H9 (cell line): Measurements from ENCODE around the gene TAF4B. TPM values are rescaled to one million over a fixed set of nuclear protein-coding genes. Genes with fewer than 3 reads are reported as not detected.
A peak's percentile ranks its signal among the peaks of the same experiment; 100 is the strongest.

ENCODE experiments used
- DNase-seq: peaks from one replicate; pipeline ENCODE4 v3.0.0-alpha.2; 2017
- H2AFZ ChIP-seq: one replicate; pipeline ENCODE4 v1.6.1; 2013; ENCODE audit warnings: mild to moderate bottlenecking, low read length, control low read depth, moderate library complexity
- H2AK5ac ChIP-seq: 2 replicates; pipeline ENCODE4 v1.6.1; 2013; ENCODE audit warnings: low read length, control low read depth, mixed read lengths; ENCODE audit not compliant: insufficient read length
- H2BK120ac ChIP-seq: one replicate; pipeline ENCODE4 v1.6.1; 2013; ENCODE audit warnings: low read depth, mild to moderate bottlenecking, low read length, control low read depth, inconsistent platforms; ENCODE audit not compliant: poor library complexity, severe bottlenecking
- H2BK12ac ChIP-seq: 2 replicates; pipeline ENCODE4 v1.6.1; 2013; ENCODE audit warnings: low read length, control low read depth, mixed read lengths, low read depth; ENCODE audit not compliant: insufficient read length
- H2BK15ac ChIP-seq: 2 replicates; pipeline ENCODE4 v1.6.1; 2013; ENCODE audit warnings: low read depth, low read length, control low read depth
- H2BK20ac ChIP-seq: one replicate; pipeline ENCODE4 v1.6.1; 2013; ENCODE audit warnings: low read depth, mild to moderate bottlenecking, low read length, control low read depth, inconsistent platforms; ENCODE audit not compliant: poor library complexity, severe bottlenecking
- H2BK5ac ChIP-seq: 2 replicates; pipeline ENCODE4 v1.6.1; 2013; ENCODE audit warnings: low read length, control low read depth, mixed read lengths; ENCODE audit not compliant: insufficient read length
- H3K14ac ChIP-seq: 2 replicates; pipeline ENCODE4 v1.6.1; 2013; ENCODE audit warnings: low read length, control low read depth; ENCODE audit not compliant: insufficient read depth
- H3K18ac ChIP-seq: 2 replicates; pipeline ENCODE4 v1.6.1; 2013; ENCODE audit warnings: low read depth, mild to moderate bottlenecking, mixed read lengths, low read length, control low read depth; ENCODE audit not compliant: insufficient read length
- H3K23ac ChIP-seq: 2 replicates; pipeline ENCODE4 v1.6.1; 2013; ENCODE audit warnings: low read length, control low read depth, mixed read lengths, low read depth; ENCODE audit not compliant: insufficient read length
- H3K23me2 ChIP-seq: 2 replicates; pipeline ENCODE4 v1.6.1; 2013; ENCODE audit warnings: low read depth, mild to moderate bottlenecking, mixed read lengths, low read length, control low read depth; ENCODE audit not compliant: insufficient read length, poor library complexity, severe bottlenecking
- H3K27ac ChIP-seq: 2 replicates; pipeline ENCODE4 v1.5.1; 2013; ENCODE audit warnings: low read length, control low read depth, mixed read lengths, low read depth; ENCODE audit not compliant: insufficient read length
- H3K27me3 ChIP-seq: 2 replicates; pipeline ENCODE4 v1.6.1; 2013; ENCODE audit warnings: low read length, control low read depth, inconsistent platforms; ENCODE audit not compliant: insufficient read depth
- H3K4ac ChIP-seq: 2 replicates; pipeline ENCODE4 v1.6.1; 2013; ENCODE audit warnings: low read depth, mild to moderate bottlenecking, control low read depth, inconsistent platforms, low read length, moderate library complexity
- H3K4me1 ChIP-seq: 2 replicates; pipeline ENCODE4 v1.6.1; 2013; ENCODE audit warnings: low read length, control low read depth, inconsistent platforms; ENCODE audit not compliant: insufficient read depth
- H3K4me2 ChIP-seq: 2 replicates; pipeline ENCODE4 v1.6.1; 2013; ENCODE audit warnings: low read length, control low read depth, mixed read lengths; ENCODE audit not compliant: insufficient read length, insufficient read depth
- H3K56ac ChIP-seq: 2 replicates; pipeline ENCODE4 v1.6.1; 2013; ENCODE audit warnings: low read depth, mild to moderate bottlenecking, mixed read lengths, low read length, control low read depth; ENCODE audit not compliant: insufficient read length
- H3K79me1 ChIP-seq: 2 replicates; pipeline ENCODE4 v1.6.1; 2013; ENCODE audit warnings: low read depth, mild to moderate bottlenecking, moderate library complexity, low read length, control low read depth, inconsistent platforms; ENCODE audit not compliant: insufficient read depth, poor library complexity, severe bottlenecking
- H3K79me2 ChIP-seq: 2 replicates; pipeline ENCODE4 v1.6.1; 2013; ENCODE audit warnings: low read length, control low read depth, inconsistent platforms; ENCODE audit not compliant: insufficient read depth
- H3K9ac ChIP-seq: 2 replicates; pipeline ENCODE4 v1.6.1; 2013; ENCODE audit warnings: low read length, control low read depth, mixed read lengths; ENCODE audit not compliant: insufficient read length; ENCODE audit errors: extremely low read depth
- H3K9me3 ChIP-seq: one replicate; pipeline ENCODE4 v1.6.1; 2013; ENCODE audit warnings: low read depth, low read length, inconsistent platforms; ENCODE audit not compliant: control insufficient read depth
- H3T11ph ChIP-seq: one replicate; pipeline ENCODE4 v1.6.1; 2013; ENCODE audit warnings: mild to moderate bottlenecking, low read length, control low read depth, inconsistent platforms
- H4K20me1 ChIP-seq: one replicate; pipeline ENCODE4 v1.6.1; 2013; ENCODE audit not compliant: control insufficient read depth, insufficient read length, insufficient read depth
- H4K5ac ChIP-seq: 2 replicates; pipeline ENCODE4 v1.6.1; 2013; ENCODE audit warnings: low read depth, mild to moderate bottlenecking, mixed read lengths, low read length, control low read depth; ENCODE audit not compliant: insufficient read length
- H4K8ac ChIP-seq: replicated peaks from 2 replicates; pipeline ENCODE4 v1.6.1; 2013; ENCODE audit warnings: low read length, control low read depth, mixed read lengths, low read depth; ENCODE audit not compliant: insufficient read length
- H4K91ac ChIP-seq: 2 replicates; pipeline ENCODE4 v1.6.1; 2013; ENCODE audit warnings: low read depth, mild to moderate bottlenecking, moderate library complexity, mixed read lengths, low read length, control low read depth; ENCODE audit not compliant: insufficient read length
- H3K27ac Mint-ChIP-seq, 3 experiments: 2 replicates in 2 of 3; 3 replicates in 1 of 3; pipeline ENCODE4 v1.8.0; 2020 to 2021; ENCODE audit warnings: mixed read lengths in 3 of 3, mild to moderate bottlenecking in 1 of 3, moderate library complexity in 1 of 3
- H3K27me3 Mint-ChIP-seq: 2 replicates; pipeline ENCODE4 v1.8.0; 2021; ENCODE audit warnings: low read depth, mild to moderate bottlenecking, moderate library complexity, mixed read lengths
- H3K36me3 Mint-ChIP-seq, 3 experiments: 2 replicates in 2 of 3; 3 replicates in 1 of 3; pipeline ENCODE4 v1.8.0; 2020 to 2021; ENCODE audit warnings: low read depth in 3 of 3, mixed read lengths in 3 of 3; ENCODE audit not compliant: insufficient read depth in 1 of 3
- H3K4me1 Mint-ChIP-seq, 2 experiments: 2 replicates each; pipeline ENCODE4 v1.8.0; 2020; ENCODE audit warnings: mixed read lengths in 2 of 2
- H3K4me3 Mint-ChIP-seq, 2 experiments: 2 replicates in 1 of 2; 3 replicates in 1 of 2; pipeline ENCODE4 v1.8.0; 2020 to 2021; ENCODE audit warnings: mild to moderate bottlenecking in 2 of 2, mixed read lengths in 2 of 2, moderate library complexity in 1 of 2
- H3K9me3 Mint-ChIP-seq, 2 experiments: 2 replicates in 1 of 2; 3 replicates in 1 of 2; pipeline ENCODE4 v1.8.0; 2020; ENCODE audit warnings: mild to moderate bottlenecking in 2 of 2, mixed read lengths in 2 of 2, moderate library complexity in 1 of 2
- WGBS: extraction: QIAGEN DNeasy Blood & Tissue Kit; methylation state at CpG from one replicate; pipeline ENCODE4 v1.1.7; 2013; ENCODE audit warnings: missing lambda C conversion rate, low lambda C conversion rate, mixed read lengths; ENCODE audit not compliant: insufficient read length; ENCODE audit errors: extremely low coverage; 5-methylcytosine and 5-hydroxymethylcytosine counted together
- total RNA-seq: library from RNA; stranded (reverse); gene quantifications from 2 replicates; pipeline ENCODE4 v1.2.1, GENCODE V29; 2021
- TF ChIP-seq, protein P1 (sequence below): fragments of 200-600 bp; sonication (generic); conservative IDR thresholded peaks from 3 replicates; pipeline ENCODE4 v1.8.0; 2021; ENCODE audit warnings: antibody characterized with exemption, mild to moderate bottlenecking

TAF4B gene
- total RNA-seq, 1 experiment from 2014 or later: 19.8 TPM

DNA sequence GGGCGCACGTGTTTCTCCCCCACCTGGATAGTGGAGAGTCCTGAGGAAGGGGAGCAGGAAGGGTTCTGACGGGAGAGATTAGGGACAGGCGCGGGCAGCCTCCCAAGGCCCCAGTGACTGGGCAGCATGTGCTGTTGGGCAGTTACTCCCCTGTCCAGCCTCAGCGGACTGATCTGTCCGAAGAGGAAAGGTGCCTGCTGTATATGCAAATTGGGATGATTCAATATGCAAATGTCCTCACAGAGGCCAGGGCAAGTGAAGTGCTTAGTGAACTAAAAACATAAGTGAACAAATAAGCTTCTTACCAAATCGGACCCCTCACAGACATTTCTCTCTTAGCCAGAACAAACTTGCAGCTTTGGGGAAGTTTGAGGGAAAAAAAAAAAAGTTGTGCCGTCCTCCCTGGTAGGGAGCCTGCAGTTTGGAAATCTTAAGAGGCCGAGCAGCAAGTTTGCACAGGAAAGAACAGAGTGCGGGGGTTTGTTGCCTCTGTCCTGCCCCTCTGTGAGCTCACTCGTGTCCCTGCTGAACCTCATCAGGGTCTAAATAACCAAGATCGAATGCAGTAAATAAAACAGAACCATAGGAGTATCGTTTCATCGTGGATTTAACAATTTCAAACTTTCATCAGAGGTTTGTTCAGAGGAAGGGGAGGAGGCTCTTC lies 180.7 kb downstream of the TAF4B start:
- no peak overlapping the region for H3K56ac ChIP-seq
- H4K5ac ChIP-seq: no peak overlapping the region
- H3K4me3 Mint-ChIP-seq: no peak overlapping the region
- no peak overlapping the region for H3K4me2 ChIP-seq
- no peaks in the 10 kb centered on the region for H4K20me1 ChIP-seq
- no peak overlapping the region for H2BK5ac ChIP-seq
- H2AK5ac ChIP-seq: no peak overlapping the region
- peaks cover 21 to 29% of the 10 kb centered on the region in 2 experiments for H3K4me1 Mint-ChIP-seq
- TF ChIP-seq, protein P1, sequence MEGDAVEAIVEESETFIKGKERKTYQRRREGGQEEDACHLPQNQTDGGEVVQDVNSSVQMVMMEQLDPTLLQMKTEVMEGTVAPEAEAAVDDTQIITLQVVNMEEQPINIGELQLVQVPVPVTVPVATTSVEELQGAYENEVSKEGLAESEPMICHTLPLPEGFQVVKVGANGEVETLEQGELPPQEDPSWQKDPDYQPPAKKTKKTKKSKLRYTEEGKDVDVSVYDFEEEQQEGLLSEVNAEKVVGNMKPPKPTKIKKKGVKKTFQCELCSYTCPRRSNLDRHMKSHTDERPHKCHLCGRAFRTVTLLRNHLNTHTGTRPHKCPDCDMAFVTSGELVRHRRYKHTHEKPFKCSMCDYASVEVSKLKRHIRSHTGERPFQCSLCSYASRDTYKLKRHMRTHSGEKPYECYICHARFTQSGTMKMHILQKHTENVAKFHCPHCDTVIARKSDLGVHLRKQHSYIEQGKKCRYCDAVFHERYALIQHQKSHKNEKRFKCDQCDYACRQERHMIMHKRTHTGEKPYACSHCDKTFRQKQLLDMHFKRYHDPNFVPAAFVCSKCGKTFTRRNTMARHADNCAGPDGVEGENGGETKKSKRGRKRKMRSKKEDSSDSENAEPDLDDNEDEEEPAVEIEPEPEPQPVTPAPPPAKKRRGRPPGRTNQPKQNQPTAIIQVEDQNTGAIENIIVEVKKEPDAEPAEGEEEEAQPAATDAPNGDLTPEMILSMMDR: no peak
- no peak overlapping the region for H3K23ac ChIP-seq
- H3K79me1 ChIP-seq: no peaks in the 10 kb centered on the region
- no peaks in the 10 kb centered on the region for H3K27me3 ChIP-seq
- no peak overlapping the region for H2BK120ac ChIP-seq
- no peak overlapping the region for H3K18ac ChIP-seq
- H3K27me3 Mint-ChIP-seq: no peaks in the 10 kb centered on the region; the same call in 1 of the 2 replicates
- H3K9ac ChIP-seq: no peak overlapping the region
- no peak overlapping the region for H4K91ac ChIP-seq
- no peak overlapping the region for H3K14ac ChIP-seq
- no peak overlapping the region for H3K27ac ChIP-seq
- no peaks in the 10 kb centered on the region for H3K9me3 ChIP-seq
- no peaks in the 10 kb centered on the region for H3K23me2 ChIP-seq
- no peak for DNase-seq
- no peaks in the 10 kb centered on the region for H3K9me3 Mint-ChIP-seq
- peaks cover 5% of the 10 kb centered on the region; the same call in 1 of the 2 replicates for H3K4me1 ChIP-seq
- H2BK12ac ChIP-seq: no peak overlapping the region
- H3K4ac ChIP-seq: no peak overlapping the region
- H4K8ac ChIP-seq: no peak overlapping the region
- H2BK20ac ChIP-seq: no peak overlapping the region
- WGBS: no CpG with 5 or more reads among the region's 15 CpGs
- no peaks in the 10 kb centered on the region for H3K36me3 Mint-ChIP-seq
- no peak overlapping the region for H3T11ph ChIP-seq
- H3K27ac Mint-ChIP-seq: peak overlapping the region in 1 of 3 experiments; percentile 20; a peak in 1 of 7 replicates
- no peak overlapping the region for H2AFZ ChIP-seq
- H2BK15ac ChIP-seq: no peak overlapping the region
- no peaks in the 10 kb centered on the region for H3K79me2 ChIP-seq
